Neutrophil (primary cell): ENCODE data around the gene OR1J2.

Experiments used
- H3K27ac ChIP-seq: fragments of 200-600 bp; sonication (generic); 2 replicates; pipeline ENCODE4 v1.5.1; 2016; ENCODE audit warnings: mild to moderate bottlenecking, moderate library complexity
- H3K27me3 ChIP-seq: fragments of 200-600 bp; sonication (generic); 2 replicates; pipeline ENCODE4 v1.6.0; 2016; ENCODE audit warnings: mild to moderate bottlenecking
- H3K36me3 ChIP-seq: fragments of 200-600 bp; sonication (generic); 2 replicates; pipeline ENCODE4 v1.5.1; 2017
- H3K4me1 ChIP-seq, 2 experiments: fragments of 200-600 bp in 1 of 2; sonication (generic) in 1 of 2; 1 replicate in 1 of 2; 2 replicates in 1 of 2; pipeline versions ENCODE4 v1.5.1 to v1.6.1; 2013 to 2016; ENCODE audit warnings: low read depth in 1 of 2, low read length in 1 of 2, mild to moderate bottlenecking in 1 of 2, moderate library complexity in 1 of 2; ENCODE audit not compliant: control insufficient read depth in 1 of 2, insufficient read depth in 1 of 2
- H3K4me3 ChIP-seq, 2 experiments: fragments of 200-600 bp in 1 of 2; sonication (generic) in 1 of 2; 1 replicate in 1 of 2; 2 replicates in 1 of 2; pipeline ENCODE4 v1.5.1; 2013 to 2016; ENCODE audit warnings: low read depth in 1 of 2, low read length in 1 of 2, mild to moderate bottlenecking in 1 of 2, moderate library complexity in 1 of 2
- H3K9me3 ChIP-seq: fragments of 200-600 bp; sonication (generic); 2 replicates; pipeline ENCODE4 v1.5.1; 2016
- CTCF ChIP-seq: fragments of 200-600 bp; sonication (generic); IDR thresholded peaks from 2 replicates; pipeline ENCODE4 v1.5.1; 2016; ENCODE audit warnings: antibody characterized with exemption

Gene OR1J2

GRCh38 chr9:122474561-122474960 lies 36.0 kb upstream of the OR1J2 start:
- peaks cover 13% of the 10 kb centered on the region for H3K27me3 ChIP-seq
- H3K27ac ChIP-seq, result no peak overlapping the region
- no peaks in the 10 kb centered on the region for H3K4me1 ChIP-seq
- H3K36me3 ChIP-seq, result no peaks in the 10 kb centered on the region
- no peak for TF ChIP-seq CTCF
- no peaks in the 10 kb centered on the region for H3K9me3 ChIP-seq
- no peak overlapping the region for H3K4me3 ChIP-seq

GRCh38 chr9:122475717-122476116 lies 34.9 kb upstream of the OR1J2 start:
- Histone ChIP-seq H3K27me3 (peaks cover 13% of the 10 kb centered on the region), H3K4me1 (no peaks in the 10 kb centered on the region), H3K9me3 (no peaks in the 10 kb centered on the region), H3K36me3 (no peaks in the 10 kb centered on the region), H3K27ac (no peak overlapping the region), H3K4me3 (no peak overlapping the region)
- TF ChIP-seq CTCF, result no peak

GRCh38 chr9:122477346-122477745 lies 33.3 kb upstream of the OR1J2 start:
- no peak overlapping the region for H3K4me3 ChIP-seq
- H3K27ac ChIP-seq, result no peak overlapping the region
- peaks cover 13% of the 10 kb centered on the region for H3K27me3 ChIP-seq
- no peak for TF ChIP-seq CTCF
- no peaks in the 10 kb centered on the region for H3K4me1 ChIP-seq
- no peaks in the 10 kb centered on the region for H3K36me3 ChIP-seq
- H3K9me3 ChIP-seq, result no peaks in the 10 kb centered on the region

GRCh38 chr9:122477826-122478225 lies 32.8 kb upstream of the OR1J2 start, which contains the start of gene OR1J1:
Gene OR1J1, minus strand, starts transcription at chr9:122477926. Its CDS starts 0 bp downstream, at chr9:122477926.
- Histone ChIP-seq H3K9me3 (no peaks in the 10 kb centered on the region), H3K36me3 (no peaks in the 10 kb centered on the region), H3K27ac (no peak within 1 kb of the TSS), H3K4me3 (no peak within 1 kb of the TSS), H3K27me3 (peaks cover 13% of the 10 kb centered on the region), H3K4me1 (no peaks in the 10 kb centered on the region)
- TF ChIP-seq CTCF, result no peak

- no peaks in the 10 kb centered on the region for H3K4me1 ChIP-seq
- no peaks in the 10 kb centered on the region for H3K36me3 ChIP-seq
- no peak overlapping the region for H3K27ac ChIP-seq
- TF ChIP-seq CTCF, result no peak
- H3K4me3 ChIP-seq, result no peak overlapping the region
- no peaks in the 10 kb centered on the region for H3K9me3 ChIP-seq
- peaks cover 13% of the 10 kb centered on the region for H3K27me3 ChIP-seq
Measured at GRCh38 chr9:122479062-122479461, 31.5 kb upstream of the OR1J2 start.

GRCh38 chr9:122498883-122499288 lies 11.7 kb upstream of the OR1J2 start:
- Histone ChIP-seq H3K27me3 (peaks cover 5% of the 10 kb centered on the region), H3K27ac (no peak overlapping the region), H3K4me3 (no peak overlapping the region), H3K9me3 (no peaks in the 10 kb centered on the region), H3K36me3 (no peaks in the 10 kb centered on the region), H3K4me1 (no peaks in the 10 kb centered on the region)
- TF ChIP-seq CTCF, result no peak
